Tibial artery (tissue), 4 donors: ENCODE measurements around the gene SMG1.

ENCODE experiments used
- DNase-seq, 2 donors: peaks; one replicate each; pipeline ENCODE4 v3.0.0-alpha.2; 2019
- H3K27ac ChIP-seq, 2 donors: fragments of 200-600 bp; sonication (generic) in 1 of 2; 1 replicate in 1 of 2; 2 replicates in 1 of 2; pipeline ENCODE4 v1.5.1; 2018 to 2019; ENCODE audit warnings: mild to moderate bottlenecking in 1 of 2
- H3K27me3 ChIP-seq, 2 donors: fragments of 200-600 bp; sonication (generic) in 1 of 2; one replicate each; pipeline versions ENCODE4 v1.5.1 to v1.6.0; 2016 to 2019
- H3K36me3 ChIP-seq, 3 donors: fragments of 200-600 bp; sonication (generic) in 2 of 3; one replicate each; pipeline ENCODE4 v1.5.1; 2016 to 2019; ENCODE audit warnings: mild to moderate bottlenecking in 2 of 3
- H3K4me1 ChIP-seq, 4 donors: fragments of 200-600 bp; sonication (generic) in 2 of 4; 1 replicate in 3 of 4; 2 replicates in 1 of 4; pipeline ENCODE4 v1.5.1; 2016 to 2019
- H3K4me3 ChIP-seq, 2 donors: fragments of 200-600 bp; sonication (generic) in 1 of 2; 1 replicate in 1 of 2; 2 replicates in 1 of 2; pipeline ENCODE4 v1.5.1; 2018 to 2019; ENCODE audit warnings: mild to moderate bottlenecking in 2 of 2
- H3K9me3 ChIP-seq, 3 donors: fragments of 200-600 bp; sonication (generic) in 1 of 3; one replicate each; pipeline ENCODE4 v1.5.1; 2016 to 2019
- CTCF ChIP-seq, 2 experiments: fragments of 200-600 bp in 1 of 2; fragments of 450-650 bp in 1 of 2; IDR thresholded peaks; one replicate each; pipeline ENCODE4 v1.5.1; 2017 to 2019; ENCODE audit warnings: antibody characterized with exemption in 2 of 2, mild to moderate bottlenecking in 1 of 2, moderate library complexity in 1 of 2
- intact Hi-C: fragments of 100-400 bp; cut with DNase I; formaldehyde crosslinking; loops from one replicate; pipeline ENCODE4 v1.15.0; 2023; ENCODE audit warnings: low total_unique reads

The SMG1 gene

GRCh38 chr16:18792836-18793433, 133.3 kb downstream of the SMG1 start:
- Histone ChIP-seq H3K4me1 (peaks cover 0 to 20% (median 15%) of the 10 kb centered on the region in 4 donors), H3K27ac (no peak overlapping the region), H3K27me3 (no peaks in the 10 kb centered on the region), H3K9me3 (no peaks in the 10 kb centered on the region), H3K4me3 (no peak overlapping the region), H3K36me3 (peaks cover 34 to 58% (median 52%) of the 10 kb centered on the region in 3 donors)
- intact Hi-C loops, result no loop called here
- TF ChIP-seq CTCF (IDR thresholded peaks at IDR 0.05), result no peak
- DNase-seq, result no peak

- H3K27ac ChIP-seq, result peak within 1 kb of the TSS; percentile 74 to 81
- peaks cover 39 to 65% (median 60%) of the 10 kb centered on the region in 3 donors for H3K36me3 ChIP-seq
- H3K9me3 ChIP-seq, result no peaks in the 10 kb centered on the region
- intact Hi-C loops, result no loop called here
- H3K27me3 ChIP-seq, result no peaks in the 10 kb centered on the region
- peak; percentile 95 to 97 for DNase-seq
- TF ChIP-seq CTCF (IDR thresholded peaks at IDR 0.05), result no peak
- H3K4me1 ChIP-seq, result peaks cover 0 to 49% (median 34%) of the 10 kb centered on the region in 4 donors
- H3K4me3 ChIP-seq, result peak within 1 kb of the TSS; percentile 63 to 65
Observed at GRCh38 chr16:18789850-18790706, 136.1 kb downstream of the SMG1 start, which contains the start of gene RPS15A. RPS15A (minus strand) TSS chr16:18790334; CDS start chr16:18789113, 1,221 bp downstream.

- Histone ChIP-seq H3K27ac (peak overlapping the region; percentile 74 to 81), H3K27me3 (no peaks in the 10 kb centered on the region), H3K4me1 (peaks cover 0 to 52% (median 35%) of the 10 kb centered on the region in 4 donors), H3K9me3 (no peaks in the 10 kb centered on the region), H3K36me3 (peaks cover 39 to 65% (median 60%) of the 10 kb centered on the region in 3 donors), H3K4me3 (peak overlapping the region; percentile 63 to 65)
- DNase-seq, result no peak
- intact Hi-C loops, result no loop called here
- TF ChIP-seq CTCF (IDR thresholded peaks at IDR 0.05), result no peak
Observed at GRCh38 chr16:18789515-18789849, 136.7 kb downstream of the SMG1 start.

GRCh38 chr16:18788828-18789514, 137.2 kb downstream of the SMG1 start:
- H3K27me3 ChIP-seq, result no peaks in the 10 kb centered on the region
- TF ChIP-seq CTCF (IDR thresholded peaks at IDR 0.05), result no peak
- DNase-seq, result no peak
- no peaks in the 10 kb centered on the region for H3K9me3 ChIP-seq
- intact Hi-C loops, result no loop called here
- peaks cover 39 to 65% (median 60%) of the 10 kb centered on the region in 3 donors for H3K36me3 ChIP-seq
- H3K4me3 ChIP-seq, result peak overlapping the region; percentile 63 to 65
- H3K27ac ChIP-seq, result peak overlapping the region; percentile 74 to 81
- peaks cover 0 to 52% (median 35%) of the 10 kb centered on the region in 4 donors for H3K4me1 ChIP-seq

- intact Hi-C loops, result no loop called here
- H3K4me1 ChIP-seq, result peaks cover 0 to 46% (median 32%) of the 10 kb centered on the region in 4 donors
- DNase-seq, result no peak
- H3K9me3 ChIP-seq, result no peaks in the 10 kb centered on the region
- H3K27me3 ChIP-seq, result no peaks in the 10 kb centered on the region
- no peak overlapping the region for H3K4me3 ChIP-seq
- TF ChIP-seq CTCF (IDR thresholded peaks at IDR 0.05), result no peak
- H3K27ac ChIP-seq, result no peak overlapping the region
- H3K36me3 ChIP-seq, result peaks cover 38 to 65% (median 64%) of the 10 kb centered on the region in 3 donors
Observed at GRCh38 chr16:18784917-18785623, 141.1 kb downstream of the SMG1 start.
